ENCODE data around the gene KIAA2012.

Gene KIAA2012

DNA sequence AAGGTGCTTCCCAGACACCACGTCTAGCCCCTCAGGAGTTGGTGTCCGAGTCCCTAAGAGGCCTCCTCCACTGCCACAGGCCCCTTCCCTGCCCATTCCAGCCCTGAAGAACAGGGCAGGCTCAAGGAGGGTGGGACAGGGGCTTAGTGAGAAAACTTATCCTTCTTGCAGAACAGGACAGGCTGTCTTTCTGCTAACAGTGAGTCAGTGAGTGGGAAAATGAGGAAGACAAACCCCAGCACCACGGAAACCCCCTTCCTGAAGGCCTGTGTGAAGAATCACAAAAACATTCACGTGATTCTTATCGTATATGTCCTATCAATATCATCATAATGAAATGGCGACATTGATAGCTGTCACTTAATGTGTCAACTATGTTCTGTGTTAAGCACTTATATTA is 29.6 kb upstream of the KIAA2012 start:
- DNase-seq (ENCODE audit: low read depth): no peak

DNA sequence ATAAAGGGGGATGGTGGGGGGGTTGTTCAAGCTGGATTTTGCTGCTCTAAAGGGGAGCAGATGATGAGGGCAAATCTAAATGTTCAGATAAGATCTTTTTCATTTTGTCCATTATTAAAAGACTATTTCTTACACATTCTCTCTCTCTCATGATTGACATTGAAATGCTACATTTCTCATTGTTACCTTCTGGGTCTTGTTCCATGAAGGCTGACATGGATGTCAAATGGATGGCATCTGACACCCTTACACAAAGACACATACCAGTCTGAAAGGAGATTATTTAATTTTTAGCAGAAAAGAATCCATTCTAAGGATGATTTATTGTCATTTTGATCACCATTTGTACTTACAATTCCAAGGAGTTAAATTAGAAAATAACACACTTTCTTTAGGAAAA is 28.3 kb upstream of the KIAA2012 start:
- DNase-seq (ENCODE audit: low read depth): no peak

DNA sequence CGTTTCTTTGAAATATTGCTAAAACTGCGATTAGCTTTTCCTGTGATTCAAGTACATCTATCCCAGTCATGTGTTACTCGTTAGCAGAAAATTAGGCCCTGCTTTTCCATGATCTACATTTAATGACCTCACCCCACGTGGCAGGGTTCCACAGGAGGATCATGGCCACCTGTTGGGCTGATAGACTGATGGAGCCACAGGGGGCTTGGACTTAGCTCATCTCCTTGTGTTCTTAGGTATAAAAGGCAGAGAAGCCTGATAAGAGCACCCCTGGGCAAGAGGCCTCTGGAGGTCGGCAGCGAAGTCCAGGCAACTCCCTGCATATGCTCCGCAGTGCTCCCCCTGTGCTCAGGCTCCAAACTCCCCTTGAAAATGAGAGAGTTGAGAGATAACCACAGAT is 26.5 kb upstream of the KIAA2012 start:
- no peak for DNase-seq (ENCODE audit: low read depth)

DNA sequence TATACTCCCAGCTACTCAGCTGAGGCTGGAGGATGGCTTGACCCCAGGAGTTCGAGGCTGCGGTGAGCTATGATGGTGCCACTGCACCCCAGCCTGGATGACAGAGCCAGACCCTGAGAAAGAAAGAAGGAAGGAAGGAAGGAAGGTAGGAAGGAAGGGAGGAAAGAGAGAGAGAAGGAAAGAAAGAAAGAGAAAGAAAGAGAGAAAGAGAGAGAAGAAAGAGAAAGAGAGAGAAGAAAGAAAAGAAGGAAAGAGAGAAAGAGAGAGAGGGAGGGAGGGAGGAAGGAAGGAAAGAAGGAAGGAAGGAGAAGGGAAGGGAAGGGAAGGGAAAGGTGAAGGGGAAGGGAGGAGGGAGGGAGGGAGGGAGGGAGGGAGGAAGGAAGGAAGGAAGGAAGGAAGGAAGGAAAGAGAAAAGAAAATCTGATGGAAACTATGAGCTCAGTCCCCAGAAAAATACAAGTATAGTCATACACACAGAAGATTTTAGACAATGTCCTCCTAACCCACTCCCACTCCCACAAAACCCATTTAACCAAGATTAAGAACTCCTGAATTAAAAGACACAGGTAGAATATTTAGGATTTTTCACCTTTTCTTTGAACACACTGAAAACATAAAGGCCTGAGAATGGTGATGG is 23.8 kb upstream of the KIAA2012 start:
- no peak for DNase-seq (ENCODE audit: low read depth)

DNA sequence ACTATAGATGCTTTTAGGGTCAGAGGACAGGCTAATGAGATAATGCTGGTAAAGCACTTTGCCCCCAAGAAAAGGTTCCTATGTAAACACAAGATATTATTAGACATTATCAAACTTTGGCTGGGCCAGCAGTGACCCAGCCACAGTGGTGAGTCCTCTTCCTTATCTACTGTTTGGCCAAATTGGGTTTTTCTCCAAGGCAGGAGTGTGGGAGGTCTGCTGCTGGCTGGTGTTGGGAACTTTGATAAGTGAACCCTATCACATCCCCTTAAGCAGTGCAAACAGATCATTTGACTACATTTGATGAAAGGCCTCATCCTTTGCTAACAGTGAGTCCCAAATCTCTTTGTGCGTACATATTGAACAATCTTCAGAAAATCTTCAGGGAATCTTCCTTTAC is 23.2 kb upstream of the KIAA2012 start:
- no peak for DNase-seq (ENCODE audit: low read depth)

DNA sequence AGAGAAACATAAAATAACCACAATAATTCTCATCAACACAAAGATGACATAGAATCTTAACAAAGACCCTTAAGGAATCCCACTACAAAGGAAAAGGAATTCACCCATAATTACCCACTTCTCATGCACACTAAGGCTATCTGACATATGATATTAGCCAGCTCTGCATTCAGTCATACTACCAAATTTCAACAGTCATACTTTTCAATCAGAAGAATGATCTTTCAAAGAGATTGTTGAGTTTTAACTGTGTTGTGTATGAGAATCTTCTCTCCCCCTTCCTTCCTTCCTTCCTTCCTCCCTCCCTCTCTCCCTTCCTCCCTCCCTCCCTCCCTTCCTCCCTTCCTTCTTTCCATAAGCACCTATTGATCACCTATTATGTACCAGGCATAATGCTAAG is 22.4 kb upstream of the KIAA2012 start:
- DNase-seq (ENCODE audit: low read depth): no peak

DNA sequence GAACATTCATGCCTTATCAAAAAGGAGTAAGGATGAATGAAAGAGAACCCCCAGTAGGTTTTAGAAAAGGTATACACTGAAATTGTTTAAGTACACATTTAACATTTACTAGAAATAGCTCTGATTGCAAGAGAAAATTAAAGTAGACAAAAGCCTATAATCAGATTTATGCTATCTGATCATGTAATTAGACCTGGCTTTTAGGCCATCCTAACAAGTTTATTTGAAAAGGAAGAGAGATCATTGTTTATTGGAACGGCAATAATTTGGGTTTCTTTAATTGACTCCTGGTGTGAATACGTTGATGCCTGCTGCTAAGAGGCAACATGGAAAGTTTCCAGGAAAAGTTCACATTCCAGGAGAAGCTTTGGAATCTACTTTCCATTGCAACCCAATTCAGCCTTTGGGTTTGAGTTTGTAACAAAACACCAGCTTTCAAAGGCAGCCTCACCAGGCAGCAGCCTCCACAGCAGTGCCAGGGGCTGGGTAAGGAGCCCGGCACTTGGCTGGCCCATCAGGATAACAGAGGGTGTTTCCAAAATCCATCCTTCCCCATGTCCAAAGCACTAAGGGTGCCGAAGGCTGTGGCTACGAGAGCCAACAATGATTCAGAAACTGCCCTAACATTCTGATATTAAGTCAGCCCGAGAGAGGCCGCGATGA is 21.4 kb upstream of the KIAA2012 start:
- DNase-seq (ENCODE audit: low read depth): no peak

DNA sequence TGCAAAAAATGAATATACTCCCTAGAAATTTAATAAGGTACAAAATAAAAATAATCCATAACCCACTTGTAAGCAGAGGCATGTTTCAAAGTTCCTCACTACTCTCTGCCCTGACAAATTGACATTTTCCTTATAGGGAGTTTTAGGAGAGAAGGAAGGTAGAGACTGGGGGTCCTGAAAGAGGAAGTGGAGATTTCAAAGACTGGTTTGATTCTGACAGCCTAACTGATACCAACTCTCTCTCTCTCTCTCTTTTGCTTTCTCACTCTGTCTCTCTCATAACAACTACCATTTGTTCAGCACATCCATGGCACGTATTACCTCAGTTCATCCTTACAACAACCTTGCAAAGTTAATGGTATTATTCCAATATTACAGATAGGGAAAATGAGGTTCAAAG is 20.8 kb upstream of the KIAA2012 start:
- no peak for DNase-seq (ENCODE audit: low read depth)

DNA sequence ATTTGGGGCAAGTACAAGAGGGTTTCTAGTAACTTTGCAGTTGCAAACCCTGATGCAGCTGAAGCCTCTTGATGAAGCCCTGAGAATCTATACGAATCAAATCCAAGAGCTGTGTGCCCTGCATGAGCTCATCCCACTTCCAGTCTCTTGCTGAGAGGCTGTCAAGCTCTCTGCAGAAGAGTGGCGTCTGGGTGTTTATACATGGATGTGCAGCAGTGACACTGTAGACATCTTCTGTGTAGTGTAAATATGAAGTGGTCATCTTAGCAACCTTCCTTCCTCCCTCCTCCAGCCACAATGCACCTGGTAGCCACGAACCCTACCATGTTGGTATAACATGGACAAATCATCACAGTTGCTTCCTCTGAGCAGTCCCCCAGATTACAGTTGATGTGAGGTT is 18.4 kb upstream of the KIAA2012 start:
- no peak for DNase-seq (ENCODE audit: low read depth)

DNA sequence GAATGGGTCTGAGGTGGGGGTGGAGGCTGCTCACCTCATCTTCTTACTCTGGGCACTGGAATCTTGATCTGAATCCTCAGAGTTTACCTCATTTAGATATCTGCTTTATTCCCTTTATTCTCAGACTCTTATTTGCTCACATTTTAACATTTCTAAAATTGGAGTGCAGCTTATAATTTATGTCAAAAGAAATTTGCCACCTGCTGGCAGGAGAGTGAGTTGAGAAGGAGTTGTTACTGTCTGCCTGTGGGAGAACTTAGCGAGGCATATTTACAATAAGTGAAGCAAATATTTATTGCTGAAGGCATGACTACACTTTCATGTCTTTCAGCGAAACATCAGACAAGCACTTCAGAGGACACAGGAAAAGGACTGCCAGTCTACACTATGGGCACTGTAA is 16.4 kb upstream of the KIAA2012 start:
- no peak for DNase-seq (ENCODE audit: low read depth)

DNA sequence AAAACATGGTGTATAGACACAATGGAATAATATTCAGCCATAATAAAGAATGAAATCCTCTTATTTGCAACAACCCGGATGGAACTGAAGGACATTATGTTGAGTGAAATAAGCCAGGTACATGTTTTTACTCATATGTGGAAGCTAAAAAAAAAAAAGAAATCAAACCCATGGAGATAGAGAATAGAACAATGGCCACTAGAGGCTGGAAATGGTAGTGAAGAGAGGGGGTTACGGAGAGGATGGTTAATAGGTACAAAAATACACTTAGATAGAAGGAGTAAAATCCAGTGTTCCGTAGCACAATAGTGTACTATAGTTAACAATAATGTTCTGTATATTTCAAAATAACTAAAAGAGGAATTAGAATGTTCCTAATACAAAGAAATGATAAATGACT is 12.8 kb upstream of the KIAA2012 start:
- DNase-seq (ENCODE audit: low read depth): no peak

DNA sequence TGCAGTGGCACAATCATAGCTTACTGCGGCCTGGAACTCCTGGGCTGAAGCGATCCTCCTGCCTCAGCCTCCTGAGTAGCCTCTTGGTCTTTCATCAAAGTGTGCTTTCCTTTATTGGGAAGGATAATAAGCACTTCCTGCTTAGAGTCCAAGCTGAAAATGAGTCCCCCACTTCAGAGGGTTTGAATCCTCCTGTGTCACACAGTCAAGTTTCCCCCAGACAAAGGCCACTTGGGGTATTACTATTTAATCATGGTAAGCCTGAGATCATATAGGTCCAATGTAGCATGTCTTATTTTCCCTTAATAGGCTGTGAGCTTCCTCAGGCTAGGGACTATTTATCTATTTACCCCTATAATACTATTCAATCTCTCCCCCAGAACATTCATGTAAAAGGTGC is 11.4 kb upstream of the KIAA2012 start:
- no peak for DNase-seq (ENCODE audit: low read depth)

DNA sequence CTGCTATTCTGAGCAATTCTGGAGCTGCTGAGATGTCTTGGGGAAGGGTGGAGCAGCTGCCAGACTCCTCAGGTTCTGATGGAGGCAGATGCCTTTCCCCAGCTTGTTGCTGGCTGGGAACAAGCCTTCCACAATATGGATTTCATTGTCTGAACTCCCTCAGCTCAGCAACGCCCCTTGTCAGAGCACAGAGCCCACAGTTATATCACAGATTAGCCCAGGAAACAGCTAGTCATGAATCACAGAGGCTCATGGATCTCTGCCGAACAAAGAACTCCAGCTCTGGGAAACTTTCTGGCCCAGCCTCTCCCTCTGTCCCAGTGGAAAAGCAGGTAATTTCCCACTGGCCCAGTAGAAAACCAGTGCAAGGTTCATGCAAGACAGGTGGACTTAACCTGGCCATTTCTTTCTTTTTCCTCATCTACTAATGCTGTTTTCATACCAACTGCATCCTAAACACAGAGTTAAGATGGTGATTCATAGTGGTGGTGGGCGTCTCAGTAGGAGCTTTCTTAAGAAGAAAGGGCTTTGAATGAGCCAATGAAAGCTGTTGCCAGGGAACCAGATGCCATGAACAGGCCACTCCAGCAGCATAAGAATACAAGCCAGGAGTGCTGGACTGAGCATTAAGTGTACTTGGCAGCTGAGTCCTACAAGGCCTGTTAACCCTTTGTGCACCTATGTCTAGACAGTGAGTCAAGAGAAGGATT is 8.7 kb upstream of the KIAA2012 start:
- DNase-seq (ENCODE audit: low read depth): no peak

DNA sequence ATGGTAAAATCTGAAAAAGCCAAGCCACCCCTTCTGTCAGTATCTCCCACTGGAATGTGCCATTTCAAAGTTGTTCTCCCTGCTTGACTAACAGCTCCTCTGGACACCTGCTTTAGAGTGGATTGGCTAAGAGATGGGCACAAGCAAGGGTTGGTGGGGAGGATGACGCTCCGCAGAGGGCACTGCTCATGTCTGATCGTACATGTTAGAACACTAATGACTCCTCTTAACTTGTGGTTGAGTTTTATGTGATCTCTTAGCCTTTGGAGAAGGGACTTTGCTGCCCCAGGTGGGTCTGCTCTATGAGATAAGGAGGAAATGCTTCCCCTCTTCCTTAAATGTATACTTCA is 8.2 kb upstream of the KIAA2012 start:
- DNase-seq (ENCODE audit: low read depth): no peak

DNA sequence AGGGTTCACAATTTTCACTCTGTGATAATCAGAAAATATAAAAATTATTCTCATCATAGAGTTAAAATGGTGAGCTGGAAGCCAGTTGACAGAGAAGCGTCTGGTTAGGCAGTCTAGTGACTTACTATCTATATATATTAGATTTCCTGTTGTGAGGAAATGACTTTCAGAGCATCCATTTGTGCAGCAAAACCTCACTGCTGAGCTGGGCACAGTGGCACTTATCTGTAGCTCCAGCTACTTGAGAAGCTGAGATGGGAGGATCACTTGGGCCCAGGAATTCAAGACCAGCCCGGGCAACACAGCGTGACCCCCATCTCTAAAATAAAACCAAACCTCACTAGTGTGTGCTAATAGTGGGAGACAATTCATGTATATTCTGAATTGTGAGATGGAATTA is 7.2 kb upstream of the KIAA2012 start:
- DNase-seq (ENCODE audit: low read depth): no peak

DNA sequence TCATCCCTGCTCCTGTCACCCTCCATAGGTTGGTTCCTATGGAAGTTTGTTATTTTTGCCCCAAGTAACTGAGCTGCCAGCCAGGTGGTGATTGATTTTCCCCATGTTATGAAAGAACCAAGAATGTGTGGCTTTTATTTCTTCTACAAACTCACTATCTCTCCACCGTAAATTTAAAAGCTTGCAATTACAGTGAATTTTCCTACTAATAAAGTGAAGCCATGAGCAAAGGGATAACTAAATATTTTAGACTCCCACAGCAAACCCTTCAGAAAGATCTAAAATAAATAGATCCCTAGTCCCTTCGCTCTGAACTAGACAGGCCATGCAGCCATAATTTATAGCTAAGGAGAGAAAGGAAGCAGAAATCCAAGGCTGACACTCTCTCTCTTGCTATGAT is 6.2 kb upstream of the KIAA2012 start:
- DNase-seq (ENCODE audit: low read depth): no peak

DNA sequence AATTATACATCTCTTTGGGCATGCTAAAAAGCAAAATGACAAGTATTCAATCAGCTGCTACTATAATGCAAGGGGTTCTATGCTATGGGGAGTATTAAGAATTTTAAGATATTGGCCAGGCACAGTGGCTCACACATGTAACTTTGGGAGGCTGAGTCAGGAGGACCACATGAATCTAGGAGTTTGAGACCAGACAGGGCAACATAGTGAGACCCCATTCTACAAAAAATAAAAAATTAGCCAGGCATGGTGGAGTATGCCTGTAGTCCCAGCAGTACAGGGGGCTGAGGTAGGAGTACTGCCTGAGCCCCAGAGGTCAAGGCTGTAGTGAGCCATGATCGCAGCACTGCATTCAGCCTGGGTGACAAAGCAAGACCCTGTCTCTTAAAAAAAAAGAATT is 5.5 kb upstream of the KIAA2012 start:
- DNase-seq (ENCODE audit: low read depth): no peak

DNA sequence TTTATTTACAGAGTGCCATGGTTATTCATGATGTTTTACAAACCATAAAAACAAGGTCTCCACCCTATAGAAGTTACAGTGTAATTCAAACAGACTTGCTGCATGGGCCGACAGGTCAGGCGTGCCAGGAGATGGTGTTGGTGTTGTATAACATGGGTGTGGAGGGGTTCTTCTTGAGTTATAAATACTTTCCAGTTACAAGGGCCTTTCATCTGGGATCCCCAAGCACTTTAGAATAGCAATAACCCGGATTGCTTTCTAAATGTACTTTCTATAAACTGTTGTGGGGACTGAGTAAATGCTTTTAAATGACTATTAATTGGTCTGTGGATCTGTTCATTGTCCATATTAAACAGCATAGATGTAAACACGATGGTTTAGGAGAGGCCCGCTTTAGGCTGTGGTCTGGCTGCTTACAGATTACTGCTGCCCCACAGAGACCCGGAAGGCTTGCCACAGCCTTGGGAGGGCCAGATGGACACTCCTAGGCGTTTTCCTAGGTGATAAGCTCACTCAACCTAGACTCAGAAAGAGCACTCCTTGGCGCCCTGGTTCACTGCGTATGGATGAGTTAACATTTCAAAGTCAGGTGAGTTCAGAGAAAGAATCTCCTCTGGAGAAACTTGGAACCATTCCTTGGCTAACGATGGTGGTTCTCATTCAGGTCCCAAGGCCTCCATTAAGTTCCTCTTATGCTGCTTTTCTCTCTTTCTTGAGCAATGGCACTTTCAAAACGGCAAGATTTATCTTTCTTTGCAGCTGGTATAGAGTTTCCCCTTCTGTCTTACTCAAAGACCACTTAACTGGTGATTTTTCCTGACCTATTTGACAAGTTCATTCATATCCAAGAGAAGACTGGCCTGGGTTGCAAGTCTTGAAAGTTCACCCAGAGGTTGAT is 3.6 kb upstream of the KIAA2012 start:
- no peak for DNase-seq (ENCODE audit: low read depth)

DNA sequence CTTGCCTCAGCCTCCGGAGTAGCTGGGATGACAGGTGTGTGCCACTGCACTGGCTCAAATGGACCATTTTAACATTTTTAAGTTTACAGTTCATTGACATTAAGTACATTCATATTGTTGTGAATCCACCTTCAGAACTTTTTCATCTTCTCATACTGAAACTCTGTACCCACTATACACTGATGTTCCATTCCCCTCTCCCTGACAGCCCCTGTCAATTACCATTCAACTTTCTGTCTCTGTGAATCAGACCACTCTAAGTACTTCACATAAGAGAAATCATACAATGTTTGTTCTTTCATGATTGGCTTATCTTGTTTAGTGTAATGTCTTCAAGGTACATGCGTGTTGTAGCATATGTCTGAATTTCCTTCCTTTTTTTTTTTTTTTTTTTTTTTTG is 1.9 kb upstream of the KIAA2012 start:
- no peak for DNase-seq (ENCODE audit: low read depth)

DNA sequence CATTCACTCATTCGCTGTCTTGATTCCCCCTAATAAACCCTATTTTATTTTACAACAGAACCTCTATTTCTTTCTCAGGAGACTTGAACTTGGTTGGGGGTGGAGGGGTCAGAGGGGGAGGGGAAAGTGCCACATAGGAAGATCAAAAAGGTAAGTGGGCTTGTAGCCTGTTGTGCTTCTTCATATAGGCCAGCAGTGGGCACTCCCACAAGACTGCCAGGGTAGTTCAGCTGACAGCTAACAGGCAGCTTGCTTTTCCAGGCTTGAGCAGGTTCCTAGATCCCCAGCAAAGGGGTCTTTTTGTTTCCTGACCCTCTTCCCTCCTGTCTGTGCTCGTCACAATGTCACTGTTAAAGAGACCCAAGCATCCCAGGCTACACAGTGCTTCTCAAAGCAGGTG is 829 bp upstream of the KIAA2012 start:
- no peak for DNase-seq (ENCODE audit: low read depth)

DNA sequence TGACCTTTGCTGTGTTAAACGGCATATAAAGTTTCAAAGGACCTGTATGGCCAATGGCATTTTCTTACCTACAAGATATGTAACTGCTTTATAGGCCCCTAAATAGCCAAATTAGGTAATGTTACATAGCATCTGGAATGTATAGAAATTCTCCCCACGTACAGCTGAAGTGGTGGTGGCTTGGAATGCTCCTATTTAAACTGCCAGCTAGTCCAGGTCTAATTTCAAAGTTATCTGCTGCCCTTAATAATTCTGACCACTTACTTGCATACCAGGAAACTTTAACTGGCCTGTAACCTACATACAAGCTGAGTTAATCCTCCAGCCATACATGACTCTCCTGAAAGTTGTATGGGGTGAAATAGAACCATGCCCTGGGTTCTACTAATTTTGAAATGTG is 1.3 kb downstream of the KIAA2012 start:
- no peak for DNase-seq (ENCODE audit: low read depth)

DNA sequence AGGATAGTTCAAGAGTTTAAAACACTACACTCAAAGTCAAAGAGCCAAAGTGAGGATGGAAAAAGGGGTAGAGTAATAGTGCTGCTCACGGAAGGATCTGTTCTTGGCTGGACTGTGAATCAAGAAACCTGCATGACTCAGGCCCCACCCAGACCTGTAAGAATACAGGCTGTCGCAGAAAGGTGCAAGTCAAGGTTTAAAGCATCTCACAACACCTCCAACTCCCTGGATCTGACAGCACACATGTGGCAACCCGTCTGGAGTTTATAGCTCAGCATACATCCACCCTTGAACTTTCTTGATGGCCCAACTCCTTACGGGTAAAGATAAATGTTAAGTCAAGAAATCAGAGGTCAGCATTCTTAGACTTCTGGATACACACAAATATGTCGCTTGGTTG is 6.3 kb downstream of the KIAA2012 start:
- no peak for DNase-seq (ENCODE audit: low read depth)

DNA sequence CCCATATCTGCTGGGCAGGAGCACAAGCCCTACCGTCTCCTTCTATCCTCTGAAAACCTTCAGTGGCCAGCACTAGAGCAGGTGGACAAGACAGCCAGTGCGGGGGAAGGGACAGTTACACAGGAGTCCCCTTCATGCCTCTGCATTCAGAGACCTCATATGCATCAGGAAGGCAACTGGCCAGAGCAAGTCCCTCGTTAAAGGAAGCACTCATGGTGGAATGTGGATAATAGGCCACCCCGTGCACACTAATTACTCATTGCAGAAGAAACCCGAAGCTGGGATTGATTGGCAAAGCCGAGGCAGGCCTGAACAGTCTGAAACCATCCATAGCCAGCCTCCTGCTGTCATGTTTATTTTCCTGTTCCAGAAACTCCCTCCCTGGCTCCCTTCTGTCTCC is 11.2 kb downstream of the KIAA2012 start:
- no peak for DNase-seq (ENCODE audit: low read depth)
